Measurements from ENCODE around the gene EFEMP2.

EFEMP2 gene

DNA sequence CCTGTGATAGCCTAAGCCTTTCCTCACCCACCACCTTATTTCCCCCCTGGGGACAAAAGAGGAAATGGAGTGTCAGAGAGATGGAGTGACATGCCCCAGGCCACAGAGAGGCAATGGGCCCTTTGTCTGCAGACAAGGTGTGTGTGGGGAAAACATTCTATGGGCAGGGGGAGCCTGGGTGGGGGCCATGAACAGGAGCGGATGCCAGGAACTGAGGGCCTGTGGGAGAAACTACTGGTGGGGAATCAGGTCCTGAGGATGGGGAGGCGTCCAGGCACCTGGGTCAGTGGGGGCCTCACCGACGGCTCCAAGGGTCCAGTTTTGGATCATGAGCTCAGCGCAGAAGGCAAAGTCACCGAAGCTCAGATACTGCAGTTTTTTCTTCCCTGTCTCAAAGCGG, 12.6 kb upstream of the EFEMP2 start:
- no peak for DNase-seq (ENCODE audit: low spot score)

DNA sequence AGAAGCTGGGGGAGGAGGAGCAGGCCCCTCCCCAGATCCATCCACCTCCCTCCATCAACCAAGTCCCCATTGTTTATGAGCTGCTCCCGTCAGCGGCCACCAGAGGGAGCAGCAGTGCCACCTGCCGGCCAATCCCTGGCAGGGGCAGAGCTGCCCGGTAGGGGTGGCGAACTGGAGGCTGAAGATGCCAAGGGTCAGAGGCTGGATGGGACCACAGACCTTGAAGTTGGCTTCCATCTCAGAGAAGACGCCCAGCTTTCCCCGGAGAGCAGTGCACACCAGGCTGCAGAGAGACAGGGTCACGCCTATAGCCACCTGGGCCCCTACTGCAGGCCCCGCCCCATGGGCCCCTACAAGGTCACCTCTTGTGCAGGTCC, 12.1 kb upstream of the EFEMP2 start:
- peak; percentile 82 for DNase-seq (ENCODE audit: low spot score)

DNA sequence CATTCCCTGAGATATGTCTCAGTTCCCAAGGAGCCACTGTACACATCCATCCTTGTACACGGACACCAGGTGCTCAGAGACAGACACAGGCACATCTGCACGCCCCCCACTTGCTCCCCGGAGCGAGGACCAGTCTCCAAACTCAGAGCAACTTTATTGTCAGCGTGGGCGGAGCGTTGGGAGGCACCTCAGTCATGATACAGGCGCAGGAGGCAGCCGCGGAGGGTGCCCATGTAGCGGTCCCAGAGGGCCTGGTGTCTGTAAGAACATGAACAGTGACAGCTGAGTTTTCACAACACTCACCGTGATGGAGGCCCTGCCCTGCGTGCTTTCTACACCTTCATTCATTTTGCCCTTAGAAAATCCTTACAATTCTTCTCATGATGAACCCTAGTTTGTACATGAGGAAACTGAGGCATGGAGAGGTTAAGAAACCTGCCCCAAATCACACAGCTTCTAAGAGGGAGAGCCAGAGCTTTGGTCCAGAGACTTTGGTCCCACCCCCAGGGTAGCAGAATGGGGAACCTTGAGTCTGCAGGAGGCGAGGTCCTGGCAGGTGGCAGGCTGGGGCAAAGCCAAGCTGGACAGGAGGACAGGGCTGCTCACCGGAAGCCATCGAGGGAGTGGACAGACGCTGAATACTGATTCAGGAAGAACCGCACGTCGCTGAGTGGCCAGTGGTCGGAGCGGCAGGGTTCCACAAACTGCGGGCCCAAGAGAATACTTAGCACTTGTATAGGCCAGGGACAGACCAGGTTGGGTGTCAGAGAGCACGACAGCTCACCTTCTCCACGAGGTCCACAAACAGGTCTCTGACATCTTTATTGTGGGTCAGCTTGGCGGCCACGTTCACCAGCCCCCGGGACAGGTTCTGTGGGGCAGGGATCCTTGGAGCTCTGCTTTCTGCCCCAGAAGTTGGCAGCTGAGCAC, 11.5 kb upstream of the EFEMP2 start:
- no peak for DNase-seq (ENCODE audit: low spot score)

DNA sequence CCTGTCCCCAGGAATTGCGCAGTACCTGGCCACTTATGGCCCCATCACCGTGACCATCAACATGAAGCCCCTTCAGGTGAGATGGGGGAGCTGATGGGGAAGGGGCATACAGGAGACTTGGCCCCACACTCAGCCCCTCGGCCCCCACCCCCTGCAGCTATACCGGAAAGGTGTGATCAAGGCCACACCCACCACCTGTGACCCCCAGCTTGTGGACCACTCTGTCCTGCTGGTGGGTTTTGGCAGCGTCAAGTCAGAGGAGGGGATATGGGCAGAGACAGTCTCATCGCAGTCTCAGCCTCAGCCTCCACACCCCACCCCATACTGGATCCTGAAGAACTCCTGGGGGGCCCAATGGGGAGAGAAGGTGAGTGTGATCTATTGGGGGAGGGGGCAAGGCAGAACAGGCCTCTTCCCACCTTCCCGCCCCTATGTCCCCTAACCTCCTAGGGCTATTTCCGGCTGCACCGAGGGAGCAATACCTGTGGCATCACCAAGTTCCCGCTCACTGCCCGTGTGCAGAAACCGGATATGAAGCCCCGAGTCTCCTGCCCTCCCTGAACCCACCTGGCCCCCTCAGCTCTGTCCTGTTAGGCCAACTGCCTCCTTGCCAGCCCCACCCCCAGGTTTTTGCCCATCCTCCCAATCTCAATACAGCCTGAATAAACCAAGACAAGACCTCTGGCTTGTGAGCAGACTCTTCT, 10.6 kb upstream of the EFEMP2 start:
- no peak for DNase-seq (ENCODE audit: low spot score)

DNA sequence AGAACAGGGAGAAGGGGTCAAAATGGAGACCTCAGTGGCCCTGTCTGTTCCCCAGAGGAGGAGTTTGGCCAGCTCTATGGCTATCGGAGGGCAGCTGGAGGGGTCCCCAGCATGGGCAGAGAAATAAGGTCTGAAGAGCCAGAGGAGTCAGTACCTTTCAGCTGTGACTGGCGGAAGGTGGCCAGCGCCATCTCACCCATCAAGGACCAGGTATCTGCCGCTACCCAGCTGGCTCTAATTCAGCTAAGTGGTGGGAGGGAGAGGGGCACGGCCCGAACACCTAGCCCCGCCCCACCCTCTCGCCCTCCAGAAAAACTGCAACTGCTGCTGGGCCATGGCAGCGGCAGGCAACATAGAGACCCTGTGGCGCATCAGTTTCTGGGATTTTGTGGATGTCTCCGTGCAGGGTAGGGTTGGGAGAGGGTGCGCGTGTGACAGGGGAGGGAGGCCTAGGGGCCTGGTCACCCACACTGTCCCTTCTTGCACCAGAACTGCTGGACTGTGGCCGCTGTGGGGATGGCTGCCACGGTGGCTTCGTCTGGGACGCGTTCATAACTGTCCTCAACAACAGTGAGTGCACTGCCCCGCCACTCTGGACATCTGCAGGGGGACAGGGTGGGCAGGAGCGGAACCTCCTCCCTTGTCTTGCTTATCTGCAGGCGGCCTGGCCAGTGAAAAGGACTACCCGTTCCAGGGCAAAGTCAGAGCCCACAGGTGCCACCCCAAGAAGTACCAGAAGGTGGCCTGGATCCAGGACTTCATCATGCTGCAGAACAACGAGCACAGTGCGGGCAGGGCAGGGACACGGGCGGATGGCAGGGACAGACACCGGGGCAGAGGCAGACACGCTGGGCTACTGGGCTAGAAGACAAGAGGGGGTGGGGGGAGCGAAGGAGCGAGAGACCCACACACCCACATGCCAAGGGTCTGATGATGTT, 9.8 kb upstream of the EFEMP2 start:
- DNase-seq (ENCODE audit: low spot score): no peak

- no peak for DNase-seq (ENCODE audit: low spot score)
Measured at GRCh38 chr11:65880844-65881421, 8.3 kb upstream of the EFEMP2 start.

- no peak for DNase-seq (ENCODE audit: low spot score)
Measured at GRCh38 chr11:65880027-65880426, 7.4 kb upstream of the EFEMP2 start.

DNA sequence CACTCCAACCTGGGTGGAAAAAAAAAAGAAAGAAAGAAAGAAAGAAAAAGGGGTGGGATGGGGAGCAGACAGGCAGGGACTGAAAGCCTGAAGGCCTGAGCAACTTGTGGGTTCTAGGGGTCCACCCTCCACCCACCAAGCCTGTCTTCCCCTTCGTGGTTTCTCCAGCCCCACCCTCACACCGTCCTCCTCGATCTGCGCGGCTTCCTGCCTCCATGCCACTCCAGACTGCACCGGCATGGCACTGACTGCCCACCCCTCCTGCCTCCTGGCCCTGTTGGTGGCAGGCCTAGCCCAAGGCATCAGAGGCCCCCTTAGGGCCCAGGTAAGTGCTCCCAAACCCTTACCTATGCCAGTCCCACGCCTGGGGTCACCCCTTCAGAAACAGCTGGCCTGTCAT, 7.0 kb upstream of the EFEMP2 start, which contains the start of gene CTSW:
Gene CTSW, plus strand, starts transcription at position 221 of the 400 bp plus-strand sequence. Its CDS starts 18 bp downstream, at position 239.
- DNase-seq (ENCODE audit: low spot score): no peak

- DNase-seq (ENCODE audit: low spot score): peak; percentile 98
Measured at GRCh38 chr11:65873318-65874156, 937 bp upstream of the EFEMP2 start.

DNA sequence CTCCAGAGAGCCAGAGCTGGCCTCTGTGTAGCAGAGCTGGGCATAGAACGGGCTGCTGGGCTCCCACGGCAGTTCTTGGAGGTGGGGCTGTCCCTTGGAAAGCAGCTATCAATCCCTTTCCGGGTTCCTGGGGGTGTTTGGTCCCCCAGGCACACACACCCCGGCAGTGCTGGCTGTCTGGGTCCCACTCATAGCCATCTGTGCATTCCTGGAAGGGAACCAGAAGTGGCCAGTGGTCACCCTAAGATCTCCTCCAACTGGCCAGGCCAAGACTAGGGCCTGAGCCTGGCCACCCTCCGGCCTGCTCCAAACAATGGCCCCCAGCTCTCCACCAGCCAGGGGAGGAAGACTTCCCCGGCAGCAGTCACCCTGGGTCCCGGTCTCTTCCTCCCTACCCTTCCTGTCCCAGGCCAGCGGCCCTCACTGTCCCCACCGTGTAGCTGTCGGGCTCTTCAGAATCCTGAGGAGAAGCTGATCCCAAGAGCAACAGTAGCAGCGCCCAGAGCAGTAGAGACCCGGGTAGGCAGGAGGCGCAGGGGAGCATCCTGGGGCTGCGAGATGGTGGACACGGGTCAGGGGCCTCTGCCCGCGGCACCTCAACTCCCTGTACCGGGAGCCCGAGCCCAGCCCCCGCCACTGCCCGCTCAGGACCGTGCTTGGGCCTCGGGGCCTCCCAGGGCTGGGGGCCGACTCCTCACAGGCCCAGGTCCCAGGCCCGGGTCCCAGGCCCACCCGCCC, 620 bp downstream of the EFEMP2 start:
- DNase-seq (ENCODE audit: low spot score): peak; percentile 44

GRCh38 chr11:65870706-65871681, 1.6 kb downstream of the EFEMP2 start:
- DNase-seq (ENCODE audit: low spot score): no peak

DNA sequence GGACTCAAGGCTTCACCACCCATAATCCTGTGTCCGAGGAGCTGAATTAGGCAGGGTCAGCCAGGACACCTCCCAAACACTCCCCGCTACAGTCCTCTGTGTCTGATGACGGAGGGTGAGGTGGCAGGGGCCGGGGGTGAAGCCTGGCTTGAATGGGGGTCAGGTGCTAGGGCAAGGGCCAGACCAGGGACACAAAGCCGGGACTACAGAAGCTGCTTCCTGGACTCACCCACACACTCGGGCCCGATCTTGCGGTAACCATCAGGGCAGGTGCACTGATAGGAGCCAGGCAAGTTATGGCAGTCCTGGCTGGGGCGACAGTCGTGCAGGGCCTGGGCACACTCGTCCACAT, 2.3 kb downstream of the EFEMP2 start:
- no peak for DNase-seq (ENCODE audit: low spot score)

DNA sequence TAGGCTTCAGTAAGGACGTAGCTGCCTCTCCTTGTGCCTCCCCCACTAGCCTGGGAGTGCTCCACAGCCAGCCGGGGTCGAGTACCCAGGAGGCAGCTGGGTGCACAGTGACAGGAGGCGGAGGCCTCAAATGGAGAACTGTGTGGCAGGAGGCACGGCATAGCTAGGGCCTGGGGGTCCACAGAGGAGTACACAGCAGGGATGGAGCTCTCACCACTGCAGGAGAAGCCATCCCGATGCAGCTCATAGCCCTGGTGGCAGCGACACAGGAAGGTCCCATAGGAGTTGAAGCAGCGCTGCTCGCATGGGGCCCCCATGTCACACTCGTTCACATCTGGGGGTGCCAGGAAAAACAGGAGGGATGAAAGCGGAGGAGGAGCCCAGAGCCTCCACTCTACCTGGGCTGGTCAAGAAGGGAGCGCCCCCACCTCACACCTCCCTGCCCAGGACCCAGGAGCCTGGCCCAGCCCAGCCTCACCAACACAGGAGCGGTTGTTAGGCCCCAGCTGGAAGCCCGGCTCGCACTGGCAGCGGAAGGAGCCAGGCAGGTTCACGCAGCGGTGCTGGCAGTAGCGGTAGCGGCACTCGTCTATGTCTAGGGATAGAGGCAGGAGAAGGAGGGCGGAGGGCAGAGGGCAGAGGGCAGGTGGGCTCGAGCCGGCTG, 2.8 kb downstream of the EFEMP2 start:
- DNase-seq (ENCODE audit: low spot score): no peak

- no peak for DNase-seq (ENCODE audit: low spot score)
Measured at GRCh38 chr11:65868907-65869306, 3.7 kb downstream of the EFEMP2 start.

- DNase-seq (ENCODE audit: low spot score): no peak
Measured at GRCh38 chr11:65868076-65868667, 4.4 kb downstream of the EFEMP2 start.

GRCh38 chr11:65867284-65868071, 5.1 kb downstream of the EFEMP2 start:
- no peak for DNase-seq (ENCODE audit: low spot score)

Measured in AG08395 (cell line).